Stimulated activated CD8-positive, alpha-beta memory T cell treated with anti-CD3 and anti-CD28 coated beads, Interleukin-7, amount 100 ng/mL, for 1 hour (primary cell): Measurements from ENCODE around the gene CSF1.

Source experiments
- DNase-seq, 2 donors: peaks; one replicate each; pipeline ENCODE4 v3.0.0-alpha.2; 2020; ENCODE audit warnings: low read depth in 2 of 2

Gene CSF1

DNA sequence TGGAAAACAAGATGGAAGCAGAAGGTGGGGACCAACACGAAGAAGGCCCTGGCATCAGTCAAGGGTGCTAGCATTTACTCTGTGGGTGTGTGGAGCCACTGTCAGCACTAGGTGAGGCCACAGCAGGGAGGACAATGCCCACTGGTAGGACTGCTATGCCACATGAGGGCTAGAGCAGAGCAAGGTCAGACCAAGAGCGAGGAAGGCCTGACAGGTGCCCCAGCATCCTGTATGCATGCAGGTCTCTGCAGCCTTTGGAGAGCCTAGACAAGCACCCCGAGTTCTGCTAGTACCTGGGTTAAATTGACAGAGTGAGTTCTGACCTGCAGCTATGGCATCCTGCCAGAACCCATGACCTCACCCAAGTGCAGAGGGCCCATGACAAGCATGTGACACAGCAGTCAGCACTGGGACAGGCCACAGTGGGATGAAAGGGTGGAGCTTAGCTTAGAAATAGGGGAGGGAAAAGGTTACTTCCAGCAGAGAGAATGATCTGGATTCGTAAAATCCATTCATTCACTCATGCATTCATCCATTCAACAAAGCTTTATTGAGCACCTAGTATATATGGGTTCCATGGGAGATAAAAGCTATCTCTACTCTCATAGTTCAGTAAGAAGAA, 9.0 kb upstream of the CSF1 start:
- no peak for DNase-seq

- DNase-seq: no peak
Observed at GRCh38 chr1:109902204-109902985, 8.3 kb upstream of the CSF1 start.

GRCh38 chr1:109903376-109903930, 7.2 kb upstream of the CSF1 start:
- no peak for DNase-seq

DNA sequence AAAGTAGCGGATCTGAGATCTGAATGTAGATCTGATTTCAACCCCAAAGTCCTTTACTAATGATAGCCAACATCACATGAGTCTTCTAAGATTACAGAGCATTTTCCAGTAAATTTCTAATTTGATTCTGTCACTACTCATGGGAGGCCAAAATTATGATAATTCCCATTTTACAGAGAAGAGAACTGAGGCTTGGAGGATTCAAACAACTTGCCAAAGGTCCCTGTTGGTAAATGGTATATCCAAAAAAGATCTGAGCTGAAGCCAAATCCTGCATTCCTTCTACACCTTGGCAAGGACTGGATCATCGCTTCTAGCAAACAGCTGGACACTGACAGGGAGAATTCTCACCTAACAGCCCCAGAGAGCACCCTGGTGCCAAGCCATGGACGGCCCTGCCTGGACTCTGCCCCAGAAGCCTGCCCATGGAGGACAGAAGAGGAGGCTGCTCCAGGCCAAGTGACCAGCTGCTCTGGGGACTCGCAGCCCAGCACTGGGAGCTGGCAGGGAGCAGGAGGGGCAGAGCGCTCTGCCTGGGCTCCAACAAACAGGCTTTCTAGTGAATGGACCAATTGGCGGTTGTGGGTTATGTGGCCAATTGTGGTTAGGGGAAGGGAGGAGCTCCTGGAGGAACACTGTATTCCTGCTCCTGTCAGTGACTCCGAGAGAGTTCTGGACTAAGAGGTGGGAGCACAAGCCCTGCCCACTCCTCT, 6.4 kb upstream of the CSF1 start:
- DNase-seq: no peak

DNA sequence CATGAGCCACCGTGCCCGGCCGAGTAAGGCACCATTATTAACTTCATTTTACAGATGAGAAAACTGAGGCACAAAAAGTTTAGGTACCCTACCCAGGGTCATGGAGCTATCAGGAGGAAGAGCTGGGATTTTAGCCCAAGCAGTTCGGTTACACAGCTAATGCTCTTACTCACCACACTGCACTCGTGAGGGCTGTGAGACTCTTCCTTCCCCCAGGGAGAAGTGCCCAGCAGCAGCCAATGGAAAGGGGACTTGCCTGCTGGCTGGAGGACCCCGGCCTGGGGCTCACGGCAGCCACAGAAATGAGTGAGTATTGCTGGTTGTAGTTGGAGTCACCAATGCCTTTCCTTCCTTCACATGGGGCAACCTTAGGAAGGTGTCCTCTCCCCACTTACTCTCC, 5.2 kb upstream of the CSF1 start:
- no peak for DNase-seq

DNA sequence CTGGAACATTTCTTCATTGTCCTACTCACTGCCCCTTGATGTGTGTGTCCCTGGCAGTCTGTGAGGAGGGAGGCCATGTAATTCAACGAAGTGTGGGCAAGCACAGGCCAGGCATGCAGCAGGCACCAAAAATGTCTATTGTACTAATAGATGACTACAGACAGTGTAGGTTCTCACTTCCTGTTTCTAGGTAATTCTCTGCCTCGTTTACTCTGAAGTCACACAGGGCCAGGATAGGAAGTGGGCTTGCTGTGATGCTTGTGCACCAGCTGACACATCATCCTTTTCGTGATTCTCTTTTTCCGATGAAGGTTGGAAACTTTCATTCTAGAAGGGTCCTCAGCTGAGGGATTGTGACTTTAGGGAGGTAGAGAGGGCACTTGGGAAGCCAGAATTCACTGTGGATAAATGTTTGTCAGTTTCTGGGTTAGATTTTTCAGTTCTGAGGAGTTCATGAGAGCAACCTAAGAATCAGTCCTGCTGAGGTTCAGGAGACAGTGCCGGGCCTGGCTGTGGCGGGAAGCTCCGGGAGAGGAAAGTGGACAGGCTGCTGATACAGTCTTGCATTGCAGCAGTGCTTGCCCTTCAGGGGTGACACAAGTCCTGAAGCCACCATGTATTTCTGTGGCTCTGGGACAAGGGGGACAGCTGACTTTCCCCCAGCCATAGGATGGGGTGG, 4.3 kb upstream of the CSF1 start:
- DNase-seq: peak; percentile 8 to 15

DNA sequence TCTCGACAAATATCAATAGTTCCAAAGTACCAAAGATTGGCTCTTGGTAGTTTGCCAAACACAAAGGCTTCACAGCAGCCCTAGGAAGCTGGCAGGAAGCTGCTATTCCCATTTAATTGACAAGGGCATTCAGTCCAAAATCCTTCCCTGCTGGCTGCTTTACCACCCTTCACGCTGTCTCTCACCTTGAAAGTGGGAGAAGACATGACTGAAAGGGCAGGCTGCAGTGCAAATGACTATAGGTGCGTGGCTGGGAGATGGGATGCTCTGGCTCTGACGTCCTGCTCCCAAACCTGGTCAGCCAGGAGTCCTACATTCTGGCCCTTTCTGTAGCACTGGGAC, 3.8 kb upstream of the CSF1 start:
- DNase-seq: no peak

- no peak for DNase-seq
Observed at GRCh38 chr1:109907190-109907774, 3.4 kb upstream of the CSF1 start.

DNA sequence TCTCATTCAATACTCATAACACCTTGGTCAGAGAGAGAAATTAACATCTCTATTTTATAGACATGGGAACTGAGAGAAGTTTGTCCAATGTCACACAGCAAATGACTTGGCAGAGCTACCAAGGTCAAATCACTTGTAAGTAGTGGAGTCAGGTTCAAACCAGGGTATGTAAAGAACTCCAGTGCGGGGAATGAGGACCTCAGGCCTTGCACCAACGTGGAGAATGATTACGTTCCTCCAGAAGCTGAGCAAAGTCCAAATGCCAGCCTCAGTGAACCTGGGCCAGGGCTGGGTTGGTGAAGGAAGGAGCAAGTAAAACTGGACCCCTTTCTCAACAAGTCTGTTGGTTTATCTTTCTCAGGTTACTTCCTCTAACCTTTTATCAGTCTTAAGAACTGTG, 1.8 kb upstream of the CSF1 start:
- DNase-seq: no peak

DNA sequence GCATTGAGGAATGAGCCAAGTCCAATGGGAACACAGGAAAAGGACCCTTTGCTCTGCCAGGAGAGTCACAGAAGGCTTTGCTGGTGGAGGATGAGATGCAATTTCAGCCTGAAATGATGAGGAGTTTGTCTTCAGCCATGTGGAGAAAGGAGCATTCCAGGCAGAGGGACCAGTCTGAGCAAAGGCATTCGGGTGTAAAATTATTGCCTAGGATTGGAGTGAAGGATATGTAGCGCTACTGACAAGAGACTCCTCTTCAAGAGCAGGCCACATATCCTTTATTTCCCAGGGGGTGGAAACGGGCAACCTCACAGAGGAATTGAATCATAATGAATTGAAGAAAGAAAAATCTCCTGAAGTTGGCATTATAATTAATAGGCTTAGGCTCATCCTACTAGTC, 1.1 kb upstream of the CSF1 start:
- DNase-seq: no peak

GRCh38 chr1:109910963-109911798, 532 bp downstream of the CSF1 start:
- DNase-seq: no peak

GRCh38 chr1:109912214-109912861, 1.7 kb downstream of the CSF1 start:
- DNase-seq: no peak

DNA sequence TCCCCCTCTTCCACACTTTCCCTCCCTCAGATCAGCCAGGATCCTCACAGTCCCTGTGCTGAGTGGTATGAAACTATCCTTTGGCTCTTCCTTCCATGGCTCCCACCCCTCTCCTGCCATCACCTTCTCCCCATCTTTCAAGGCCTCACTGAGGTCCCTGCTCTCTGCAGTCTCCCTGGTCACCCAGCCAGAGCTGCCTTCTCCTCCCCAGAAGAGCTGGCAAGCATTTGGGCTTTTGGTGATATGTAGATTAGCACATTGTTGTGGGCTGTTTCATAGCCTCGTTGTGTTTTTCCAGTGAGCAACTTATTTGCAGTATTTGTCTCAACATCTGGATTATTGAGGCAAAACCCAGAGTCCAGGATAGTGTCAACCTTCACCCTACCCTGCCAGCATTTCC, 2.2 kb downstream of the CSF1 start:
- DNase-seq: no peak

DNA sequence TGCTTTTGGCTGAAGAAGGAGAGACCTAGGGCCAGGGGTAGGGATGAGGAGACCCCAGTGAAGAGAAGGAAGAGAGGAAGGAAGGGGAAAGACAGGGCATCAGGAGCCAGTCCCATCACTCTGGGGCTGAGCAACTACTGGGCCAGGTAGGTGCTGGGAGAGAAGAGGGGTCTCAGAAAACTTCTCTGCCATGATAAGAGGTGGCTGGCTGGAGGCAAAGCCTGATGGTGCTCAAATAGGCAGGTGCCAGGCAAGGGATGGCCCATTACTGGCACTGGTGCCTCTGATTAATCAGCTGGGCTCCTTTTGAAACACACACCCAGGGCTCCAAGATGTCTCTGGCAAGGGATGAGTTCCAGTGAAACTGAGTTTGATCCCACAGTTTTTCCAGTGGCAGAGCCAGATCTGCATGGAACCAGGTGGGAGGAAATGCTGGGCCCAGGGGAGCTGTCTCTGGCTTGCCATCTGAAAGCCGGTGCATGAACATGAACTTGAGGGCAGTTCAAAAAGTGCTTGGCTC, 2.8 kb downstream of the CSF1 start:
- no peak for DNase-seq

- DNase-seq: no peak
Observed at GRCh38 chr1:109914587-109915240, 4.1 kb downstream of the CSF1 start.

DNA sequence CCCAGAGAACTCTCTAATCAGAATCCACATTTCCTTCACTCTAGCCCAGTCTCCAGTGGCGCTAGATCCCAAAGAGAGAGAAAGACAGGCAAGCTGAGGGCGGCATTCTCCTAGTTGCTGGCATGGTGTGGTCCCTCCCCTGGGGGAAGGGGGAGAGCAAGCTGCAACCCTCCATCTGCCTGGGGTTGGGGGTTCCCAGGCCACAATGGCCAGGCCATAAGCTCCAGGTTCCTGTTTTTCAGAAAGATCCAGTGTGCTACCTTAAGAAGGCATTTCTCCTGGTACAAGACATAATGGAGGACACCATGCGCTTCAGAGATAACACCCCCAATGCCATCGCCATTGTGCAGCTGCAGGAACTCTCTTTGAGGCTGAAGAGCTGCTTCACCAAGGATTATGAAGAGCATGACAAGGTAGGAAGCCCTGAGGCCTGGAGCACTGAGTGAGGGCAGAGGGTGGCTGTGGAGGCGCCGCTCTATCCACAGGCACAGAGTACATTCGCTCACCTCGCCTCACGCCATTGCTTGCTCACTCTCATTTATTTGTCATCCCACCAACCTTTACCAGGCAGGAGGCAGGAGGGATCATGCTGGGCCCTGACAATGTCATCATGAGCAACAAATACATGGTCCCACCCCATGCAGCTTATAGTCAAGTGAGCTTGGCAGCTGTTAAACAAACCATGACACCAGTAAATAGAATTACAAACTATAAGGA, 6.6 kb downstream of the CSF1 start:
- no peak for DNase-seq

GRCh38 chr1:109917768-109918606, 7.3 kb downstream of the CSF1 start:
- DNase-seq: no peak

GRCh38 chr1:109918671-109919070, 8.0 kb downstream of the CSF1 start:
- DNase-seq: no peak
